ENCODE results near the gene IL13. TPM values are rescaled to one million over a fixed set of nuclear protein-coding genes. Genes with fewer than 3 reads are reported as not detected.

Gene IL13
- total and polyA plus RNA-seq, 4 experiments from 2014 or later: not detected

- Histone ChIP-seq H3K9me3 (ENCODE audit: control insufficient read depth in 1 of 2, low read length in 2 of 2) (no peaks in the 10 kb centered on the region), H3K36me3 (ENCODE audit: insufficient read depth, low read length) (no peaks in the 10 kb centered on the region), H3K4me1 (ENCODE audit: insufficient read depth, low read length) (peaks cover 21% of the 10 kb centered on the region), H3K4me3 (ENCODE audit: low read length in 2 of 2) (no peak overlapping the region), H3K27ac (ENCODE audit: low read depth, low read length) (no peak overlapping the region), H3K27me3 (ENCODE audit: insufficient read depth, low read length) (no peaks in the 10 kb centered on the region)
- POLR2A ChIA-PET (ENCODE audit: partially characterized antibody): no interaction called here
- CTCF ChIA-PET (ENCODE audit: partially characterized antibody): no interaction called here
- no peaks in the 10 kb centered on the region for H3K9me3 Mint-ChIP-seq
- no peak overlapping the region for H3K4me3 Mint-ChIP-seq
- no peaks in the 10 kb centered on the region for H3K36me3 Mint-ChIP-seq
- intact Hi-C loops (cut with micrococcal nuclease): no loop called here
- peaks cover 1 to 2% of the 10 kb centered on the region in 2 donors for H3K27me3 Mint-ChIP-seq
- no peak for DNase-seq
- no peak overlapping the region for H3K27ac Mint-ChIP-seq
- peaks cover 11 to 19% (median 15%) of the 10 kb centered on the region in 4 donors for H3K4me1 Mint-ChIP-seq
Measured at GRCh38 chr5:132667309-132667708, 9.3 kb downstream of the IL13 start.

GRCh38 chr5:132667761-132668705 lies 10.1 kb downstream of the IL13 start:
- intact Hi-C loops (cut with micrococcal nuclease): no loop called here
- H3K27me3 Mint-ChIP-seq: peaks cover 1 to 2% of the 10 kb centered on the region in 2 donors
- Histone ChIP-seq H3K9me3 (ENCODE audit: control insufficient read depth in 1 of 2, low read length in 2 of 2) (no peaks in the 10 kb centered on the region), H3K36me3 (ENCODE audit: insufficient read depth, low read length) (no peaks in the 10 kb centered on the region), H3K27ac (ENCODE audit: low read depth, low read length) (no peak overlapping the region), H3K4me1 (ENCODE audit: insufficient read depth, low read length) (peaks cover 14% of the 10 kb centered on the region), H3K4me3 (ENCODE audit: low read length in 2 of 2) (no peak overlapping the region), H3K27me3 (ENCODE audit: insufficient read depth, low read length) (no peaks in the 10 kb centered on the region)
- no peak for DNase-seq
- no peaks in the 10 kb centered on the region for H3K36me3 Mint-ChIP-seq
- no peaks in the 10 kb centered on the region for H3K9me3 Mint-ChIP-seq
- peak overlapping the region in 1 of 7 donors; percentile 23 for H3K27ac Mint-ChIP-seq
- H3K4me3 Mint-ChIP-seq: no peak overlapping the region
- peaks cover 8 to 15% (median 11%) of the 10 kb centered on the region in 4 donors for H3K4me1 Mint-ChIP-seq
- ChIA-PET POLR2A (ENCODE audit: partially characterized antibody) (no interaction called here), CTCF (ENCODE audit: partially characterized antibody) (no interaction called here)

- no peaks in the 10 kb centered on the region for H3K36me3 Mint-ChIP-seq
- ChIA-PET POLR2A (ENCODE audit: partially characterized antibody) (no interaction called here), CTCF (ENCODE audit: partially characterized antibody) (no interaction called here)
- no peak overlapping the region for H3K4me3 Mint-ChIP-seq
- Histone ChIP-seq H3K9me3 (ENCODE audit: control insufficient read depth in 1 of 2, low read length in 2 of 2) (no peaks in the 10 kb centered on the region), H3K4me1 (ENCODE audit: insufficient read depth, low read length) (peaks cover 6% of the 10 kb centered on the region), H3K4me3 (ENCODE audit: low read length in 2 of 2) (no peak overlapping the region), H3K27ac (ENCODE audit: low read depth, low read length) (no peak overlapping the region), H3K27me3 (ENCODE audit: insufficient read depth, low read length) (no peaks in the 10 kb centered on the region), H3K36me3 (ENCODE audit: insufficient read depth, low read length) (no peaks in the 10 kb centered on the region)
- intact Hi-C loops (cut with micrococcal nuclease): no loop called here
- H3K27me3 Mint-ChIP-seq: peaks cover 1 to 2% of the 10 kb centered on the region in 2 donors
- no peaks in the 10 kb centered on the region for H3K9me3 Mint-ChIP-seq
- no peak overlapping the region for H3K27ac Mint-ChIP-seq
- peaks cover 4 to 13% (median 5%) of the 10 kb centered on the region in 4 donors for H3K4me1 Mint-ChIP-seq
- DNase-seq: no peak
Measured at GRCh38 chr5:132668706-132669454, 10.9 kb downstream of the IL13 start.

- H3K9me3 ChIP-seq (ENCODE audit: control insufficient read depth in 1 of 2, low read length in 2 of 2): no peaks in the 10 kb centered on the region
- H3K27ac ChIP-seq (ENCODE audit: low read depth, low read length): no peak overlapping the region
- no peaks in the 10 kb centered on the region for H3K27me3 ChIP-seq (ENCODE audit: insufficient read depth, low read length)
- CTCF ChIA-PET (ENCODE audit: partially characterized antibody): no interaction called here
- H3K4me1 ChIP-seq (ENCODE audit: insufficient read depth, low read length): peaks cover 4% of the 10 kb centered on the region
- peaks cover 4 to 13% (median 7%) of the 10 kb centered on the region in 4 donors for H3K4me1 Mint-ChIP-seq
- no peak for DNase-seq
- no peak overlapping the region for H3K4me3 ChIP-seq (ENCODE audit: low read length in 2 of 2)
- H3K36me3 ChIP-seq (ENCODE audit: insufficient read depth, low read length): no peaks in the 10 kb centered on the region
- intact Hi-C loops (cut with micrococcal nuclease): no loop called here
- H3K4me3 Mint-ChIP-seq: no peak overlapping the region
- H3K27me3 Mint-ChIP-seq: peaks cover 1 to 2% of the 10 kb centered on the region in 2 donors
- no peak overlapping the region for H3K27ac Mint-ChIP-seq
- H3K36me3 Mint-ChIP-seq: no peaks in the 10 kb centered on the region
- no peaks in the 10 kb centered on the region for H3K9me3 Mint-ChIP-seq
- POLR2A ChIA-PET (ENCODE audit: partially characterized antibody): no interaction called here
Measured at GRCh38 chr5:132669455-132669820, 11.5 kb downstream of the IL13 start.

- Histone ChIP-seq H3K36me3 (ENCODE audit: insufficient read depth, low read length) (no peaks in the 10 kb centered on the region), H3K27me3 (ENCODE audit: insufficient read depth, low read length) (no peaks in the 10 kb centered on the region), H3K9me3 (ENCODE audit: control insufficient read depth in 1 of 2, low read length in 2 of 2) (no peaks in the 10 kb centered on the region), H3K4me1 (ENCODE audit: insufficient read depth, low read length) (peaks cover 8% of the 10 kb centered on the region), H3K4me3 (ENCODE audit: low read length in 2 of 2) (no peak overlapping the region), H3K27ac (ENCODE audit: low read depth, low read length) (no peak overlapping the region)
- Mint-ChIP-seq H3K9me3 (no peaks in the 10 kb centered on the region), H3K4me1 (peaks cover 7 to 18% (median 10%) of the 10 kb centered on the region in 4 donors), H3K27ac (no peak overlapping the region), H3K27me3 (peaks cover 1 to 2% of the 10 kb centered on the region in 2 donors), H3K4me3 (no peak overlapping the region), H3K36me3 (no peaks in the 10 kb centered on the region)
- intact Hi-C loops (cut with micrococcal nuclease): no loop called here
- no peak for DNase-seq
- POLR2A ChIA-PET (ENCODE audit: partially characterized antibody): no interaction called here
- CTCF ChIA-PET (ENCODE audit: partially characterized antibody): no interaction called here
Measured at GRCh38 chr5:132669966-132670882, 12.3 kb downstream of the IL13 start.

GRCh38 chr5:132671000-132671399 lies 13.0 kb downstream of the IL13 start:
- no peak overlapping the region for H3K4me3 ChIP-seq (ENCODE audit: low read length in 2 of 2)
- peaks cover 8 to 19% (median 9%) of the 10 kb centered on the region in 4 donors for H3K4me1 Mint-ChIP-seq
- H3K27me3 Mint-ChIP-seq: peaks cover 1 to 2% of the 10 kb centered on the region in 2 donors
- intact Hi-C loops (cut with micrococcal nuclease): no loop called here
- H3K4me1 ChIP-seq (ENCODE audit: insufficient read depth, low read length): peaks cover 12% of the 10 kb centered on the region
- H3K36me3 ChIP-seq (ENCODE audit: insufficient read depth, low read length): no peaks in the 10 kb centered on the region
- no peak for DNase-seq
- H3K36me3 Mint-ChIP-seq: no peaks in the 10 kb centered on the region
- no peak overlapping the region for H3K4me3 Mint-ChIP-seq
- no peaks in the 10 kb centered on the region for H3K27me3 ChIP-seq (ENCODE audit: insufficient read depth, low read length)
- H3K9me3 Mint-ChIP-seq: no peaks in the 10 kb centered on the region
- ChIA-PET CTCF (ENCODE audit: partially characterized antibody) (no interaction called here), POLR2A (ENCODE audit: partially characterized antibody) (no interaction called here)
- peak overlapping the region in 1 of 7 donors; percentile 54 for H3K27ac Mint-ChIP-seq
- no peaks in the 10 kb centered on the region for H3K9me3 ChIP-seq (ENCODE audit: control insufficient read depth in 1 of 2, low read length in 2 of 2)
- no peak overlapping the region for H3K27ac ChIP-seq (ENCODE audit: low read depth, low read length)

All from CD4-positive, alpha-beta memory T cell (primary cell).